ENCODE results near the gene TMEM106B. TPM values are rescaled to one million over a fixed set of nuclear protein-coding genes. Genes with fewer than 3 reads are reported as not detected.
A peak's percentile ranks its signal among the peaks of the same experiment; 100 is the strongest.
"Not testable (repeated sequence)": the region's sequence is repeated elsewhere in the genome, so short reads cannot be mapped to it uniquely, and the experiment has no call there.

TMEM106B gene
- total RNA-seq: 10 to 100 TPM; 27.1 to 28.8 TPM

- peak within 1 kb of the TSS; percentile 96 for H3K27ac Mint-ChIP-seq
- peak; percentile 92 for ATAC-seq
Observed at GRCh38 chr7:12211054-12211710, at the start of gene TMEM106B. Gene TMEM106B (plus strand): TSS chr7:12211294. CDS start chr7:12214811, 3,517 bp downstream.

GRCh38 chr7:12162415-12163113 is 48.5 kb upstream of the TMEM106B start:
- DNase-seq (no peak), ATAC-seq (no peak)
- Mint-ChIP-seq H3K9me3 (peaks cover 20% of the 10 kb centered on the region), H3K4me1 (ENCODE audit: low read depth) (no peaks in the 10 kb centered on the region), H3K27ac (no peak overlapping the region), H3K36me3 (ENCODE audit: low read depth) (peaks cover 11% of the 10 kb centered on the region), H3K27me3 (no peaks in the 10 kb centered on the region), H3K4me3 (no peak overlapping the region)
- intact Hi-C loops (cut with micrococcal nuclease): no loop called here
- TF ChIP-seq CTCF (IDR thresholded peaks at IDR 0.05): no peak
- POLR2A ChIA-PET: no interaction called here
- CTCF ChIA-PET: no interaction called here

More at GRCh38 chr7:12211054-12211710, at the start of gene TMEM106B:
- intact Hi-C loops (cut with micrococcal nuclease): loop anchor here (1.0 to 5.0 kb wide), 2 partner anchors 46 to 111 kb away; no protein-coding TSS in a partner anchor
- H3K9me3 Mint-ChIP-seq: no peaks in the 10 kb centered on the region
- DNase-seq: peak; percentile 98
- ChIA-PET POLR2A (interaction anchor here (0.9 to 2.8 kb wide), 7 partner anchors 11 to 109 kb away, joined by 3 to 11 read pairs (median 4); no protein-coding TSS in a partner anchor), CTCF (interaction anchor here (1.0 to 2.0 kb wide), 5 partner anchors 9 to 149 kb away, joined by 3 to 5 read pairs (median 3); no protein-coding TSS in a partner anchor)
- TF ChIP-seq CTCF (IDR thresholded peaks at IDR 0.05): no peak
- peak within 1 kb of the TSS; percentile 90 for H3K4me3 Mint-ChIP-seq
- peaks cover 32% of the 10 kb centered on the region for H3K4me1 Mint-ChIP-seq (ENCODE audit: low read depth)
- H3K27me3 Mint-ChIP-seq: no peaks in the 10 kb centered on the region
- peaks cover 14% of the 10 kb centered on the region for H3K36me3 Mint-ChIP-seq (ENCODE audit: low read depth)

GRCh38 chr7:12168065-12168464 is 43.0 kb upstream of the TMEM106B start:
- not testable (repeated sequence) for DNase-seq
- H3K36me3 Mint-ChIP-seq (ENCODE audit: low read depth): peaks cover 19% of the 10 kb centered on the region

GRCh38 chr7:12169981-12170820 is 40.9 kb upstream of the TMEM106B start:
- CTCF ChIA-PET; POLR2A ChIA-PET; intact Hi-C loops (cut with micrococcal nuclease); H3K4me3 Mint-ChIP-seq; H3K27me3 Mint-ChIP-seq: not testable (repeated sequence)
- peaks cover 26% of the 10 kb centered on the region for H3K4me1 Mint-ChIP-seq (ENCODE audit: low read depth)
- H3K27ac Mint-ChIP-seq: peak overlapping the region; percentile 79
- H3K36me3 Mint-ChIP-seq (ENCODE audit: low read depth): peaks cover 19% of the 10 kb centered on the region
- peak; percentile 58 for DNase-seq
- peaks cover 34% of the 10 kb centered on the region for H3K9me3 Mint-ChIP-seq
- ATAC-seq: peak; percentile 65

More at GRCh38 chr7:12168065-12168464, 43.0 kb upstream of the TMEM106B start:
- H3K9me3 Mint-ChIP-seq: peaks cover 37% of the 10 kb centered on the region
- H3K4me3 Mint-ChIP-seq; H3K27me3 Mint-ChIP-seq; intact Hi-C loops (cut with micrococcal nuclease); POLR2A ChIA-PET; ATAC-seq; H3K27ac Mint-ChIP-seq; CTCF ChIA-PET: not testable (repeated sequence)
- H3K4me1 Mint-ChIP-seq (ENCODE audit: low read depth): peaks cover 22% of the 10 kb centered on the region

GRCh38 chr7:12173671-12174070 is 37.4 kb upstream of the TMEM106B start:
- H3K27ac Mint-ChIP-seq: no peak overlapping the region
- no peak for ATAC-seq
- peaks cover 3% of the 10 kb centered on the region for H3K36me3 Mint-ChIP-seq (ENCODE audit: low read depth)
- DNase-seq: no peak
- peaks cover 1% of the 10 kb centered on the region for H3K27me3 Mint-ChIP-seq
- no peak for TF ChIP-seq CTCF (IDR thresholded peaks at IDR 0.05)
- intact Hi-C loops (cut with micrococcal nuclease): no loop called here
- peaks cover 6% of the 10 kb centered on the region for H3K9me3 Mint-ChIP-seq
- POLR2A ChIA-PET: no interaction called here
- CTCF ChIA-PET: no interaction called here
- H3K4me1 Mint-ChIP-seq (ENCODE audit: low read depth): peaks cover 26% of the 10 kb centered on the region
- H3K4me3 Mint-ChIP-seq: no peak overlapping the region
